Loucy (cell line): ENCODE measurements around the gene ITGB6.

ENCODE experiments used
- H2AFZ ChIP-seq: fragments of 200-600 bp; sonication (generic); 2 replicates; pipeline ENCODE4 v1.6.0; 2016; ENCODE audit warnings: antibody characterized with exemption, mild to moderate bottlenecking, low read length, moderate library complexity
- H3F3A ChIP-seq: fragments of 200-600 bp; 2 replicates; pipeline ENCODE4 v1.6.0; 2016; ENCODE audit warnings: antibody characterized with exemption, low read depth, mild to moderate bottlenecking
- H3K27me3 ChIP-seq: fragments of 200-600 bp; sonication (generic); 2 replicates; pipeline ENCODE4 v1.6.1; 2014; ENCODE audit warnings: low read length, mild to moderate bottlenecking; ENCODE audit not compliant: insufficient read depth, poor library complexity, severe bottlenecking
- H3K36me3 ChIP-seq: fragments of 200-600 bp; sonication (generic); 2 replicates; pipeline ENCODE4 v1.6.1; 2016; ENCODE audit warnings: low read length; ENCODE audit not compliant: insufficient read depth
- H3K4me1 ChIP-seq: fragments of 200-600 bp; sonication (generic); 2 replicates; pipeline ENCODE4 v1.5.1; 2014; ENCODE audit warnings: low read length, mild to moderate bottlenecking; ENCODE audit not compliant: insufficient read depth, poor library complexity, severe bottlenecking
- H3K4me2 ChIP-seq: fragments of 200-600 bp; sonication (generic); 2 replicates; pipeline ENCODE4 v1.6.0; 2014; ENCODE audit warnings: antibody characterized with exemption, low read length, low read depth, mild to moderate bottlenecking; ENCODE audit not compliant: poor library complexity, severe bottlenecking
- H3K4me3 ChIP-seq: fragments of 200-600 bp; sonication (generic); 2 replicates; pipeline ENCODE4 v1.5.1; 2014; ENCODE audit warnings: low read length, mild to moderate bottlenecking, mixed read lengths; ENCODE audit not compliant: poor library complexity, severe bottlenecking
- H3K79me2 ChIP-seq: fragments of 200-600 bp; sonication (generic); 2 replicates; pipeline ENCODE4 v1.6.1; 2014; ENCODE audit warnings: low read length; ENCODE audit not compliant: insufficient read depth
- H3K9ac ChIP-seq: fragments of 200-600 bp; sonication (generic); 2 replicates; pipeline ENCODE4 v1.6.0; 2014; ENCODE audit warnings: mild to moderate bottlenecking, low read depth, low read length, moderate library complexity; ENCODE audit not compliant: poor library complexity, severe bottlenecking
- H3K9me2 ChIP-seq: fragments of 200-600 bp; sonication (generic); replicated peaks from 2 replicates; pipeline ENCODE4 v1.6.1; 2016; ENCODE audit warnings: low read depth, low read length, mixed read lengths
- H3K9me3 ChIP-seq: fragments of 200-600 bp; sonication (generic); 2 replicates; pipeline ENCODE4 v1.6.1; 2014; ENCODE audit warnings: mild to moderate bottlenecking, antibody characterized with exemption, low read length, low read depth; ENCODE audit not compliant: insufficient read depth
- H4K20me1 ChIP-seq: fragments of 200-600 bp; sonication (generic); 2 replicates; pipeline ENCODE4 v1.6.0; 2014; ENCODE audit warnings: antibody characterized with exemption, low read length, mild to moderate bottlenecking; ENCODE audit not compliant: insufficient read depth, poor library complexity, severe bottlenecking
- EZH2phosphoT487 ChIP-seq: fragments of 200-600 bp; IDR thresholded peaks from 2 replicates; pipeline ENCODE4 v1.6.1; 2018; ENCODE audit warnings: antibody characterized with exemption, mild to moderate bottlenecking, moderate library complexity, borderline replicate concordance
- TF ChIP-seq, protein P1 (sequence below): fragments of 200-600 bp; sonication (generic); conservative IDR thresholded peaks from 2 replicates; pipeline ENCODE4 v1.5.1; 2014; ENCODE audit warnings: mild to moderate bottlenecking, antibody characterized with exemption, low read length

The ITGB6 gene

DNA sequence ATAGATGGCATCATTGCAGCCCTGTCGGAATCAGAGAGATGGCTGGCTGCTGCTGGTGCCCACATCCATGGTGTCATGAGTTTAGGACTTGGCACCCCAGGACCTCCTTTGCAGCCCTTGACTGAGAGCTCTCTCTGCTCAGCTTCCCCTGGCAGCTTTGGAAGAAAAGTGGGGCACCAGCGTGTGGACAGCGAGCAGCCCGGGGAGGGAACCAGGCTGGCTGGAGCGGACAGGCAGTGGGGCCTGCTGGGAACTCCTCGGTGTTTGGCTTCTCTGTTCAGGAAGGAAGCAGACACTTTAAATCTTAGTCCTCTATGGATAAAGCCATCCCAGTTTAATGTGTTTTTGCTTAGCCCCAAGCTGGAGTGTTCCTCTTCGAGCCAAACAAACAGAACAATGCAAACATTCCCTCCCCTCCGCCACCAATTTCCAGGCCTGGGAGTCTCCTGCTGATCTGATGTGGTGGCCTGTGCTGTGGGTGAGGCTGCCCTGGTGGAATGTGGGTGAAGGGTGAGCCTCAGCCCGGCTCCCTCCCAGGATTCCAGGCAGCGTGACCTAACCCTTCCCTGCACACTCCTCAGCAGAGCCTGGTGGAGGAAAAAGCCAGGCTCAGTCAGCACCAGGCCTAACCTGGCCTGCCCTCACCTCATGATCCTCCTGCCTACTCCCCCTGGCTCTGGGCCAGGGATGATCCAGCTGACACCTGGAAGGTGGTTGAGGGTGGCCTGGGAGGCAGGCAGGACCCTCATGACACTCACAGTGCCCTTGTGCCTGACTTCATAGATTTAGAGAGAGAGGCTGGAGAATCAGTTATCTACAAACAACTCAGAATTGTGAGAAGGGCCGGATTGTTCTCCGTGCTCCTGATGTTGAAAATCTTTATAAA is 21.6 kb upstream of the ITGB6 start:
- Histone ChIP-seq H3K9ac (no peak overlapping the region), H4K20me1 (no peaks in the 10 kb centered on the region), H3K4me3 (no peak overlapping the region), H3K4me1 (peaks cover 35% of the 10 kb centered on the region), H3K27me3 (no peaks in the 10 kb centered on the region), H3K36me3 (no peaks in the 10 kb centered on the region), H3F3A (no peaks in the 10 kb centered on the region), H2AFZ (no peak overlapping the region), H3K79me2 (no peaks in the 10 kb centered on the region), H3K9me3 (no peaks in the 10 kb centered on the region), H3K9me2 (no peaks in the 10 kb centered on the region), H3K4me2 (no peak overlapping the region)
- no peak for TF ChIP-seq EZH2phosphoT487
- TF ChIP-seq, protein P1, sequence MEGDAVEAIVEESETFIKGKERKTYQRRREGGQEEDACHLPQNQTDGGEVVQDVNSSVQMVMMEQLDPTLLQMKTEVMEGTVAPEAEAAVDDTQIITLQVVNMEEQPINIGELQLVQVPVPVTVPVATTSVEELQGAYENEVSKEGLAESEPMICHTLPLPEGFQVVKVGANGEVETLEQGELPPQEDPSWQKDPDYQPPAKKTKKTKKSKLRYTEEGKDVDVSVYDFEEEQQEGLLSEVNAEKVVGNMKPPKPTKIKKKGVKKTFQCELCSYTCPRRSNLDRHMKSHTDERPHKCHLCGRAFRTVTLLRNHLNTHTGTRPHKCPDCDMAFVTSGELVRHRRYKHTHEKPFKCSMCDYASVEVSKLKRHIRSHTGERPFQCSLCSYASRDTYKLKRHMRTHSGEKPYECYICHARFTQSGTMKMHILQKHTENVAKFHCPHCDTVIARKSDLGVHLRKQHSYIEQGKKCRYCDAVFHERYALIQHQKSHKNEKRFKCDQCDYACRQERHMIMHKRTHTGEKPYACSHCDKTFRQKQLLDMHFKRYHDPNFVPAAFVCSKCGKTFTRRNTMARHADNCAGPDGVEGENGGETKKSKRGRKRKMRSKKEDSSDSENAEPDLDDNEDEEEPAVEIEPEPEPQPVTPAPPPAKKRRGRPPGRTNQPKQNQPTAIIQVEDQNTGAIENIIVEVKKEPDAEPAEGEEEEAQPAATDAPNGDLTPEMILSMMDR, result no peak

DNA sequence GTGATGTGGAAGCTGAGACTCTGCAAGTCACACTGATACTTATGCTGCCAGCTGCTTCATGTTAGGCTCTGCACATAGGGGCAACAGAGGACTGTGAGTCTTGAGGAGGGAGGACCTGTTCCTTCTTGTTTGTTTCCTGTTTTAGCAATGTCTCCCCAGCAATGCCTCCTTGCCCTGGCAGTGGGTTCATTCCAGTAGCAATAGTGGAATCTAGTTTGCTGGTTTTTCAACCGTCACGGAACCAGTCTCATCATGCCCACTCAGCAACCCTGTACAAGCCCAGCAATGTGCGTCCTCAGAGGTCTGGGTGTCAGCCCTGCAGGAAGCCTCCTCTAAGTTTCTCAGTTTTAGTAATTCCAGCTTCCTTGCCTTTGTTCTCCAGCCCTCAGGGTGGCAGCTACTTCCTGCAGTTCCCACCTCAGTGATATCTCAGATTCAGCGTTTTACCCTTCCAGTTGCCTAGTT is 20.5 kb upstream of the ITGB6 start:
- H3K9me3 ChIP-seq, result no peaks in the 10 kb centered on the region
- H3K9ac ChIP-seq, result no peak overlapping the region
- H3K4me1 ChIP-seq, result peaks cover 29% of the 10 kb centered on the region
- TF ChIP-seq EZH2phosphoT487, result no peak
- TF ChIP-seq, protein P1, result no peak
- no peaks in the 10 kb centered on the region for H3K9me2 ChIP-seq
- H4K20me1 ChIP-seq, result no peaks in the 10 kb centered on the region
- H3K4me2 ChIP-seq, result no peak overlapping the region
- no peaks in the 10 kb centered on the region for H3K79me2 ChIP-seq
- H3K4me3 ChIP-seq, result no peak overlapping the region
- H2AFZ ChIP-seq, result no peak overlapping the region; the same call in 1 of the 2 replicates
- no peaks in the 10 kb centered on the region for H3F3A ChIP-seq
- H3K27me3 ChIP-seq, result no peaks in the 10 kb centered on the region
- no peaks in the 10 kb centered on the region for H3K36me3 ChIP-seq

DNA sequence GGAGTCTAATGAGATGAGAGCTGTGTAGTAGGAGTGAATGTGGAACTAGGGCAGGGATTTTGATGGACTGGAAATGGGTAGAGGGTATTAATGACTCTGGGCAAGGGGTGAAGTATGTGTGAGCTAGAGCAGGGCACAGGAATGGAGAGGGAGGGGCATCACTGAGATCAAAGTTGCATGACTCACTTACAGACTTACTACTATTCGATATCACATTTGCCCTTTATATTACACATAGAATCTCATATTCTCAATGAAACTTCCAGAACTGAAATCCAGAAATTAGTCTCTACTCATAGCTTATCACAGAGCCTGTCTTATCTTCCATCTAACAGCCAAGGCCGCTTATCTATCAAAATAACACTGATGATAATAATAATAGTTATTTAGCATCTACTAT is 20.0 kb upstream of the ITGB6 start:
- TF ChIP-seq, protein P1, result no peak
- TF ChIP-seq EZH2phosphoT487, result no peak
- no peak overlapping the region for H2AFZ ChIP-seq
- peaks cover 30% of the 10 kb centered on the region for H3K4me1 ChIP-seq
- no peaks in the 10 kb centered on the region for H3K36me3 ChIP-seq
- H3K9ac ChIP-seq, result no peak overlapping the region
- H3K9me2 ChIP-seq, result no peaks in the 10 kb centered on the region
- no peak overlapping the region for H3K4me3 ChIP-seq
- H3F3A ChIP-seq, result no peaks in the 10 kb centered on the region
- no peaks in the 10 kb centered on the region for H4K20me1 ChIP-seq
- no peaks in the 10 kb centered on the region for H3K27me3 ChIP-seq
- H3K9me3 ChIP-seq, result no peaks in the 10 kb centered on the region
- no peak overlapping the region for H3K4me2 ChIP-seq
- H3K79me2 ChIP-seq, result no peaks in the 10 kb centered on the region
